ENCODE results near the gene SMARCC2.
A peak's percentile ranks its signal among the peaks of the same experiment; 100 is the strongest.

The SMARCC2 gene

GRCh38 chr12:56134897-56135296 is 54.4 kb downstream of the SMARCC2 start:
- Histone ChIP-seq H3K9me3 (ENCODE audit: control insufficient read depth, insufficient read depth, low read length) (no peaks in the 10 kb centered on the region), H3K36me3 (ENCODE audit: control insufficient read depth, insufficient read depth, low read length) (peaks cover 52% of the 10 kb centered on the region), H3K4me3 (ENCODE audit: low read length) (no peak overlapping the region), H3K27me3 (ENCODE audit: control insufficient read depth, insufficient read depth, low read length) (no peaks in the 10 kb centered on the region), H3K4me1 (ENCODE audit: control insufficient read depth, insufficient read depth, low read length) (no peaks in the 10 kb centered on the region), H3K27ac (ENCODE audit: low read length) (no peak overlapping the region)
- no peak for DNase-seq (ENCODE audit: low read depth, low spot score)
- no CpG with 5 or more reads among the region's 6 CpGs for WGBS (ENCODE audit: insufficient coverage, insufficient read length)

GRCh38 chr12:56130876-56131275 is 58.4 kb downstream of the SMARCC2 start:
- Histone ChIP-seq H3K9me3 (ENCODE audit: control insufficient read depth, insufficient read depth, low read length) (no peaks in the 10 kb centered on the region), H3K4me3 (ENCODE audit: low read length) (no peak overlapping the region), H3K27me3 (ENCODE audit: control insufficient read depth, insufficient read depth, low read length) (no peaks in the 10 kb centered on the region), H3K36me3 (ENCODE audit: control insufficient read depth, insufficient read depth, low read length) (peaks cover 34% of the 10 kb centered on the region), H3K4me1 (ENCODE audit: control insufficient read depth, insufficient read depth, low read length) (no peaks in the 10 kb centered on the region; the same call in 1 of the 2 replicates), H3K27ac (ENCODE audit: low read length) (no peak overlapping the region)
- DNase-seq (ENCODE audit: low read depth, low spot score): no peak
- WGBS (ENCODE audit: insufficient coverage, insufficient read length): no CpG with 5 or more reads among the region's 4 CpGs

GRCh38 chr12:56129942-56130495 is 59.3 kb downstream of the SMARCC2 start:
- H3K4me1 ChIP-seq (ENCODE audit: control insufficient read depth, insufficient read depth, low read length): no peaks in the 10 kb centered on the region; the same call in 1 of the 2 replicates
- H3K36me3 ChIP-seq (ENCODE audit: control insufficient read depth, insufficient read depth, low read length): peaks cover 34% of the 10 kb centered on the region
- H3K27me3 ChIP-seq (ENCODE audit: control insufficient read depth, insufficient read depth, low read length): no peaks in the 10 kb centered on the region
- H3K9me3 ChIP-seq (ENCODE audit: control insufficient read depth, insufficient read depth, low read length): no peaks in the 10 kb centered on the region
- no peak overlapping the region for H3K4me3 ChIP-seq (ENCODE audit: low read length)
- H3K27ac ChIP-seq (ENCODE audit: low read length): no peak overlapping the region
- no CpG with 5 or more reads among the region's 22 CpGs for WGBS (ENCODE audit: insufficient coverage, insufficient read length)
- no peak for DNase-seq (ENCODE audit: low read depth, low spot score)

GRCh38 chr12:56129206-56129941 is 59.9 kb downstream of the SMARCC2 start:
- Histone ChIP-seq H3K9me3 (ENCODE audit: control insufficient read depth, insufficient read depth, low read length) (no peaks in the 10 kb centered on the region), H3K4me3 (ENCODE audit: low read length) (peak overlapping the region; percentile 70; the same call in 1 of the 2 replicates), H3K4me1 (ENCODE audit: control insufficient read depth, insufficient read depth, low read length) (no peaks in the 10 kb centered on the region; the same call in 1 of the 2 replicates), H3K36me3 (ENCODE audit: control insufficient read depth, insufficient read depth, low read length) (peaks cover 34% of the 10 kb centered on the region), H3K27ac (ENCODE audit: low read length) (no peak overlapping the region), H3K27me3 (ENCODE audit: control insufficient read depth, insufficient read depth, low read length) (no peaks in the 10 kb centered on the region)
- DNase-seq (ENCODE audit: low read depth, low spot score): no peak
- no CpG with 5 or more reads among the region's 29 CpGs for WGBS (ENCODE audit: insufficient coverage, insufficient read length)

GRCh38 chr12:56128670-56129205 is 60.5 kb downstream of the SMARCC2 start:
- peak overlapping the region; percentile 70 for H3K4me3 ChIP-seq (ENCODE audit: low read length)
- no CpG with 5 or more reads among the region's 20 CpGs for WGBS (ENCODE audit: insufficient coverage, insufficient read length)
- H3K9me3 ChIP-seq (ENCODE audit: control insufficient read depth, insufficient read depth, low read length): no peaks in the 10 kb centered on the region
- DNase-seq (ENCODE audit: low read depth, low spot score): no peak
- H3K36me3 ChIP-seq (ENCODE audit: control insufficient read depth, insufficient read depth, low read length): peaks cover 29% of the 10 kb centered on the region
- H3K27me3 ChIP-seq (ENCODE audit: control insufficient read depth, insufficient read depth, low read length): no peaks in the 10 kb centered on the region
- H3K4me1 ChIP-seq (ENCODE audit: control insufficient read depth, insufficient read depth, low read length): no peaks in the 10 kb centered on the region; the same call in 1 of the 2 replicates
- H3K27ac ChIP-seq (ENCODE audit: low read length): no peak overlapping the region

GRCh38 chr12:56127888-56128669 is 61.2 kb downstream of the SMARCC2 start, which contains the start of gene ESYT1:
Gene ESYT1, plus strand, starts transcription at chr12:56128267. Its CDS starts 53 bp downstream, at chr12:56128320.
- DNase-seq (ENCODE audit: low read depth, low spot score): peak; percentile 100
- H3K4me1 ChIP-seq (ENCODE audit: control insufficient read depth, insufficient read depth, low read length): no peaks in the 10 kb centered on the region; the same call in 1 of the 2 replicates
- no peak within 1 kb of the TSS for H3K27ac ChIP-seq (ENCODE audit: low read length)
- peak within 1 kb of the TSS; percentile 70 for H3K4me3 ChIP-seq (ENCODE audit: low read length)
- no CpG with 5 or more reads among the region's 49 CpGs for WGBS (ENCODE audit: insufficient coverage, insufficient read length)
- peaks cover 23% of the 10 kb centered on the region for H3K36me3 ChIP-seq (ENCODE audit: control insufficient read depth, insufficient read depth, low read length)
- H3K9me3 ChIP-seq (ENCODE audit: control insufficient read depth, insufficient read depth, low read length): no peaks in the 10 kb centered on the region
- H3K27me3 ChIP-seq (ENCODE audit: control insufficient read depth, insufficient read depth, low read length): no peaks in the 10 kb centered on the region

GRCh38 chr12:56127485-56127887 is 61.8 kb downstream of the SMARCC2 start:
- Histone ChIP-seq H3K4me1 (ENCODE audit: control insufficient read depth, insufficient read depth, low read length) (no peaks in the 10 kb centered on the region; the same call in 1 of the 2 replicates), H3K4me3 (ENCODE audit: low read length) (peak overlapping the region; percentile 13; the same call in 1 of the 2 replicates), H3K27ac (ENCODE audit: low read length) (no peak overlapping the region), H3K27me3 (ENCODE audit: control insufficient read depth, insufficient read depth, low read length) (no peaks in the 10 kb centered on the region), H3K9me3 (ENCODE audit: control insufficient read depth, insufficient read depth, low read length) (no peaks in the 10 kb centered on the region), H3K36me3 (ENCODE audit: control insufficient read depth, insufficient read depth, low read length) (peaks cover 21% of the 10 kb centered on the region)
- no peak for DNase-seq (ENCODE audit: low read depth, low spot score)
- no CpG with 5 or more reads among the region's 8 CpGs for WGBS (ENCODE audit: insufficient coverage, insufficient read length)

GRCh38 chr12:56126732-56127239 is 62.5 kb downstream of the SMARCC2 start:
- no peak for DNase-seq (ENCODE audit: low read depth, low spot score)
- no peaks in the 10 kb centered on the region for H3K9me3 ChIP-seq (ENCODE audit: control insufficient read depth, insufficient read depth, low read length)
- H3K27ac ChIP-seq (ENCODE audit: low read length): no peak overlapping the region
- H3K27me3 ChIP-seq (ENCODE audit: control insufficient read depth, insufficient read depth, low read length): no peaks in the 10 kb centered on the region
- no peaks in the 10 kb centered on the region; the same call in 1 of the 2 replicates for H3K4me1 ChIP-seq (ENCODE audit: control insufficient read depth, insufficient read depth, low read length)
- H3K36me3 ChIP-seq (ENCODE audit: control insufficient read depth, insufficient read depth, low read length): peaks cover 14% of the 10 kb centered on the region
- H3K4me3 ChIP-seq (ENCODE audit: low read length): no peak overlapping the region
- WGBS (ENCODE audit: insufficient coverage, insufficient read length): no CpG with 5 or more reads among the region's 3 CpGs

- Histone ChIP-seq H3K27ac (ENCODE audit: low read length) (no peak overlapping the region), H3K4me3 (ENCODE audit: low read length) (no peak overlapping the region), H3K4me1 (ENCODE audit: control insufficient read depth, insufficient read depth, low read length) (no peaks in the 10 kb centered on the region; the same call in 1 of the 2 replicates), H3K27me3 (ENCODE audit: control insufficient read depth, insufficient read depth, low read length) (no peaks in the 10 kb centered on the region), H3K9me3 (ENCODE audit: control insufficient read depth, insufficient read depth, low read length) (no peaks in the 10 kb centered on the region), H3K36me3 (ENCODE audit: control insufficient read depth, insufficient read depth, low read length) (0 out of 2 replicates have a peak, but pooled peaks cover 3% of the 10 kb centered on the region)
- no CpG with 5 or more reads among the region's 4 CpGs for WGBS (ENCODE audit: insufficient coverage, insufficient read length)
- no peak for DNase-seq (ENCODE audit: low read depth, low spot score)
These were observed 65.2 kb downstream of the SMARCC2 start for GRCh38 chr12:56124133-56124532.

GRCh38 chr12:56122637-56123036 is 66.6 kb downstream of the SMARCC2 start:
- Histone ChIP-seq H3K4me1 (ENCODE audit: control insufficient read depth, insufficient read depth, low read length) (peaks cover 2% of the 10 kb centered on the region; the same call in 1 of the 2 replicates), H3K9me3 (ENCODE audit: control insufficient read depth, insufficient read depth, low read length) (no peaks in the 10 kb centered on the region), H3K27me3 (ENCODE audit: control insufficient read depth, insufficient read depth, low read length) (no peaks in the 10 kb centered on the region), H3K36me3 (ENCODE audit: control insufficient read depth, insufficient read depth, low read length) (peaks cover 5% of the 10 kb centered on the region; the same call in 1 of the 2 replicates), H3K4me3 (ENCODE audit: low read length) (no peak overlapping the region), H3K27ac (ENCODE audit: low read length) (no peak overlapping the region)
- no peak for DNase-seq (ENCODE audit: low read depth, low spot score)
- no CpG with 5 or more reads among the region's 2 CpGs for WGBS (ENCODE audit: insufficient coverage, insufficient read length)
